K562 (cell line): Measurements from ENCODE around the gene GPRC5B. TPM values are rescaled to one million over a fixed set of nuclear protein-coding genes. Genes with fewer than 3 reads are reported as not detected.
A peak's percentile ranks its signal among the peaks of the same experiment; 100 is the strongest.

Source experiments
- ATAC-seq: fragments of 200-7000 bp; cut with Tn5 transposase; 3 replicates; pipeline ENCODE4 v1.9.1; 2020; ENCODE audit warnings: moderate library complexity
- BruUV-seq: library from RNA; stranded (reverse); fragments of 400-500 nt; replicated peaks from 2 replicates; lab custom pipeline; 2021; lab: Mats Ljungman, UMichigan
- CTCF ChIA-PET: fragments of 300-600 bp; formaldehyde crosslinking; extraction: SDS; loops from one replicate; lab custom pipeline; 2021; ENCODE audit warnings: low intra/inter-chr PET ratio; lab: Yijun Ruan, JAX
- POLR2A ChIA-PET: fragments of 300-600, 350-650 bp; sonication (Branson Sonifier 250); formaldehyde crosslinking; extraction: SDS; loops from one replicate; lab custom pipeline; 2021; ENCODE audit warnings: antibody characterized with exemption, inconsistent platforms; lab: Yijun Ruan, JAX
- DNase-seq, 4 experiments: peaks; one replicate each; pipeline versions ENCODE4 v3.0.0 to v3.0.0-alpha.2; 2011 to 2018; ENCODE audit warnings: low spot score in 3 of 4, mixed read lengths in 3 of 4; ENCODE audit errors: extremely low read depth in 1 of 4
- FAIRE-seq: peaks from 2 replicates; lab custom pipeline; 2011; peaks lifted over from hg19 to GRCh38; lab: Jason Lieb, UNC
- H2AFZ ChIP-seq: 2 replicates; pipeline ENCODE4 v1.6.0; 2011; ENCODE audit warnings: low read depth, low read length, control low read depth, inconsistent platforms
- H3K27ac ChIP-seq: fragments of 200-600 bp; 3 replicates; pipeline ENCODE4 v1.8.0; 2011; ENCODE audit warnings: low read depth, mild to moderate bottlenecking, control low read depth, inconsistent platforms, low read length, moderate library complexity, mixed read lengths; ENCODE audit errors: extremely low read depth
- H3K27me3 ChIP-seq, 2 experiments: fragments of 300-600 bp in 1 of 2; 2 replicates in 1 of 2; 3 replicates in 1 of 2; pipeline versions ENCODE4 v1.6.0 to v1.8.0; 2011; ENCODE audit warnings: inconsistent platforms in 2 of 2, low read length in 2 of 2, mild to moderate bottlenecking in 1 of 2, mixed read lengths in 1 of 2, moderate library complexity in 1 of 2; ENCODE audit not compliant: control insufficient read depth in 2 of 2, insufficient read depth in 2 of 2
- H3K36me3 ChIP-seq: fragments of 300-600 bp; 3 replicates; pipeline ENCODE4 v1.8.0; 2011; ENCODE audit warnings: mild to moderate bottlenecking, low read length, inconsistent platforms; ENCODE audit not compliant: control insufficient read depth, insufficient read depth
- H3K4me1 ChIP-seq, 2 experiments: fragments of 200-600 bp in 1 of 2; replicated peaks in 1 of 2; 2 replicates in 1 of 2; 3 replicates in 1 of 2; pipeline versions ENCODE4 v1.5.1 to v1.8.0; 2011; ENCODE audit warnings: inconsistent platforms in 2 of 2, low read length in 2 of 2, mild to moderate bottlenecking in 1 of 2, mixed read lengths in 1 of 2, moderate library complexity in 1 of 2; ENCODE audit not compliant: control insufficient read depth in 2 of 2, insufficient read depth in 2 of 2
- H3K4me2 ChIP-seq: 2 replicates; pipeline ENCODE4 v1.6.1; 2011; ENCODE audit warnings: low read length, control low read depth, inconsistent platforms, mixed read lengths; ENCODE audit not compliant: insufficient read depth
- H3K4me3 ChIP-seq: fragments of 200-600 bp; sonication (generic), shearing (Covaris generic); 2 replicates; pipeline ENCODE4 v1.5.1; 2016; ENCODE audit warnings: control low read depth, inconsistent platforms
- H3K79me2 ChIP-seq: fragments of 200-600 bp; 3 replicates; pipeline ENCODE4 v1.8.0; 2011; ENCODE audit warnings: low read length, inconsistent platforms; ENCODE audit not compliant: control insufficient read depth, insufficient read depth
- H3K9ac ChIP-seq, 2 experiments: 2 replicates each; pipeline versions ENCODE4 v1.6.0 to v1.6.1; 2011; ENCODE audit warnings: low read depth in 2 of 2, low read length in 2 of 2, control low read depth in 1 of 2, inconsistent platforms in 1 of 2, mild to moderate bottlenecking in 1 of 2, mixed read lengths in 1 of 2; ENCODE audit not compliant: insufficient read depth in 1 of 2
- H3K9me1 ChIP-seq: one replicate; pipeline ENCODE4 v1.6.0; 2011; ENCODE audit warnings: inconsistent platforms, mild to moderate bottlenecking, low read length, moderate library complexity; ENCODE audit not compliant: control insufficient read depth, insufficient read depth
- H3K9me3 ChIP-seq: replicated peaks from 2 replicates; pipeline ENCODE4 v1.5.1; 2011; ENCODE audit warnings: low read depth, low read length, inconsistent platforms; ENCODE audit not compliant: control insufficient read depth, insufficient read depth
- H4K20me1 ChIP-seq: replicated peaks from 2 replicates; pipeline ENCODE4 v1.6.1; 2011; ENCODE audit warnings: low read length, inconsistent platforms, mixed read lengths; ENCODE audit not compliant: control insufficient read depth, insufficient read depth
- CBX3 ChIP-seq, 2 experiments: IDR thresholded peaks; 1 replicate in 1 of 2; 2 replicates in 1 of 2; pipeline ENCODE4 v1.6.1; 2012; ENCODE audit warnings: inconsistent platforms in 2 of 2, low read length in 2 of 2, borderline replicate concordance in 1 of 2, control low read depth in 1 of 2
- CHD4 ChIP-seq: fragments of 200-600 bp; sonication (generic); IDR thresholded peaks from 3 replicates; pipeline ENCODE4 v1.6.1; 2012; ENCODE audit warnings: low read depth, mild to moderate bottlenecking, mixed read lengths, low read length, inconsistent platforms; ENCODE audit not compliant: insufficient read depth, insufficient replicate concordance, poor library complexity, severe bottlenecking
- EP400 ChIP-seq: fragments of 450-650 bp; IDR thresholded peaks from 2 replicates; pipeline ENCODE4 v1.6.1; 2017; ENCODE audit warnings: antibody characterized with exemption, mild to moderate bottlenecking, moderate library complexity
- ERF ChIP-seq: fragments of 450-650 bp; formaldehyde crosslinking; IDR thresholded peaks from 2 replicates; pipeline ENCODE4 v1.4.0; 2020; ENCODE audit warnings: mild to moderate bottlenecking, mixed read lengths
- HDAC1 ChIP-seq, 2 experiments: fragments of 450-650 bp; IDR thresholded peaks; 2 replicates each; pipeline ENCODE4 v1.6.1; 2016 to 2017; ENCODE audit warnings: inconsistent platforms in 1 of 2, mild to moderate bottlenecking in 1 of 2, moderate library complexity in 1 of 2
- HDAC3 ChIP-seq: fragments of 450-650 bp; IDR thresholded peaks from 2 replicates; pipeline ENCODE4 v1.6.1; 2018; ENCODE audit warnings: borderline replicate concordance, mild to moderate bottlenecking, moderate library complexity; ENCODE audit not compliant: partially characterized antibody
- HSF4 ChIP-seq: fragments of 250-450 bp; sonication (Bioruptor Pico); IDR thresholded peaks from 2 replicates; pipeline ENCODE4 v2.1.2; 2022; ENCODE audit warnings: mild to moderate bottlenecking, moderate library complexity, borderline replicate concordance
- MAFF ChIP-seq: IDR thresholded peaks from 2 replicates; pipeline ENCODE4 v1.6.1; 2012; ENCODE audit warnings: low read length, improper control_type of control experiment
- MBD2 ChIP-seq: sonication (generic); IDR thresholded peaks from 2 replicates; pipeline ENCODE4 v1.6.1; 2016; ENCODE audit warnings: low read depth, borderline replicate concordance
- MCM5 ChIP-seq: fragments of 450-650 bp; IDR thresholded peaks from 2 replicates; pipeline ENCODE4 v1.6.1; 2016; ENCODE audit warnings: low read depth
- NONO ChIP-seq, 2 experiments: fragments of 200-400 bp in 1 of 2; fragments of 450-650 bp in 1 of 2; formaldehyde crosslinking in 1 of 2; IDR thresholded peaks; 2 replicates each; pipeline ENCODE4 v1.6.1; 2017; ENCODE audit warnings: low read depth in 2 of 2, mild to moderate bottlenecking in 2 of 2, moderate library complexity in 2 of 2, low read length in 1 of 2
- RBM17 ChIP-seq: fragments of 200-400 bp; formaldehyde crosslinking; IDR thresholded peaks from 2 replicates; pipeline ENCODE4 v1.6.1; 2017; ENCODE audit warnings: low read depth, mild to moderate bottlenecking, low read length, borderline replicate concordance
- SLC30A9 ChIP-seq: fragments of 250-450 bp; sonication (Bioruptor Pico); IDR thresholded peaks from 2 replicates; pipeline ENCODE4 v1.8.0; 2022; ENCODE audit warnings: mild to moderate bottlenecking, moderate library complexity
- TGIF2 ChIP-seq: sonication (generic); formaldehyde crosslinking; IDR thresholded peaks from 2 replicates; pipeline ENCODE4 v1.8.1; 2022; ENCODE audit warnings: mild to moderate bottlenecking, missing genetic modification reagents, moderate library complexity
- VEZF1 ChIP-seq: fragments of 200-800 bp; sonication (Bioruptor generic); IDR thresholded peaks from 2 replicates; pipeline ENCODE4 v1.6.1; 2017; ENCODE audit warnings: missing genetic modification characterization, missing compliant biosample characterization
- ZBTB49 ChIP-seq: sonication (generic); formaldehyde crosslinking; IDR thresholded peaks from 2 replicates; pipeline ENCODE4 v1.8.0; 2022; ENCODE audit warnings: missing genetic modification reagents, mild to moderate bottlenecking, borderline replicate concordance
- ZNF175 ChIP-seq: fragments of 200-800 bp; sonication (Bioruptor generic); IDR thresholded peaks from 2 replicates; pipeline ENCODE4 v1.6.1; 2016; ENCODE audit warnings: low read depth, mild to moderate bottlenecking, missing genetic modification characterization, missing compliant biosample characterization
- WGBS: fragments of 100-300 bp; shearing (Covaris generic); methylation state at CpG from one replicate; pipeline ENCODE4 v1.1.6; 2016; ENCODE audit warnings: low coverage, mixed read lengths; ENCODE audit not compliant: insufficient coverage; ENCODE audit errors: missing lambda C conversion rate; 5-methylcytosine and 5-hydroxymethylcytosine counted together
- in situ Hi-C: fragments of 300-500 bp; cut with MboI; formaldehyde crosslinking; loops from 4 replicates; pipeline ENCODE4 v1.15.0; 2018; ENCODE audit warnings: inconsistent platforms, mixed read lengths
- intact Hi-C: fragments of 100-400 bp; cut with micrococcal nuclease; formaldehyde crosslinking; loops from 2 replicates; pipeline ENCODE4 v1.14.2; 2022
- polyA plus RNA-seq, 8 experiments: library from polyadenylated mRNA; depleted of rRNA in 4 of 8; stranded (reverse) in 5 of 8; unstranded in 3 of 8; fragments of >200 nt; fragmentation: Nextera tagmentation in 2 of 8; fragmentation: Illumina TruSeq in 1 of 8; extraction: Ambion mirVana in 2 of 8; extraction: Trizol in 1 of 8; gene quantifications; 2 replicates each; pipeline versions ENCODE4 v1.2.1 to v1.2.3, GENCODE V29; 2011 to 2014; ENCODE audit warnings: inconsistent platforms in 1 of 8, missing spikeins in 1 of 8
- total RNA-seq, 7 experiments: library from RNA; depleted of rRNA in 6 of 7; stranded (reverse); fragments of >200 nt in 6 of 7; fragmentation: Illumina TruSeq in 2 of 7; extraction: Trizol in 2 of 7; gene quantifications; 2 replicates each; pipeline versions ENCODE4 v1.2.1 to v1.2.3, GENCODE V29; 2011 to 2021; ENCODE audit warnings: low replicate concordance in 1 of 7

GPRC5B gene
- total and polyA plus RNA-seq, 9 of the 15 experiments (the other 6 are each of a cell fraction or from before 2014, with no cell fraction given): 0.65 to 5.5 (median 1.3) TPM

- TF ChIP-seq VEZF1: 0 out of 2 replicates have a peak, but pooled peaks have one; percentile 23
- no peak for TF ChIP-seq HDAC1 (IDR thresholded peaks at IDR 0.05)
- TF ChIP-seq EP400: no peak
- TF ChIP-seq ZNF175 (CRISPR knock-in tag): no peak
- TF ChIP-seq CBX3 (IDR thresholded peaks at IDR 0.05; ENCODE audit: borderline replicate concordance in 1 of 2, low read length in 2 of 2): no peak
Observed at GRCh38 chr16:19883296-19883965, 1.2 kb downstream of the GPRC5B start (continued).

GRCh38 chr16:19882646-19883045 is 2.0 kb downstream of the GPRC5B start:
- no peaks in the 10 kb centered on the region for H3K9me1 ChIP-seq
- intact Hi-C loops: loop anchor here (5.0 to 10.0 kb wide), 2 partner anchors 160 to 498 kb away; no protein-coding TSS in a partner anchor
- ATAC-seq (no peak), FAIRE-seq (no peak), DNase-seq (no peak)
- no peak overlapping the region for H3K27ac ChIP-seq
- H2AFZ ChIP-seq: no peak overlapping the region
- no peaks in the 10 kb centered on the region for H3K9me3 ChIP-seq
- H3K36me3 ChIP-seq: no peaks in the 10 kb centered on the region
- in situ Hi-C loops: loop anchor here (25.0 kb wide), 1 partner anchor 495 kb away; no protein-coding TSS in a partner anchor
- H4K20me1 ChIP-seq: peaks cover 9% of the 10 kb centered on the region
- H3K27me3 ChIP-seq: peaks cover 0 to 32% of the 10 kb centered on the region in 2 experiments; a peak in 3 of 5 replicates
- peaks cover 3 to 25% of the 10 kb centered on the region in 2 experiments; a peak in 3 of 5 replicates for H3K4me1 ChIP-seq
- H3K9ac ChIP-seq: no peak overlapping the region
- no peak overlapping the region for H3K4me3 ChIP-seq
- ChIA-PET POLR2A (no interaction called here), CTCF (no interaction called here)
- no TSS peak for BruUV-seq
- no peaks in the 10 kb centered on the region for H3K79me2 ChIP-seq
- no peak overlapping the region for H3K4me2 ChIP-seq
- WGBS: 46% methylated on average over 3 of the region's 3 CpGs
- no peak for TF ChIP-seq NONO (IDR thresholded peaks at IDR 0.05; ENCODE audit: low read depth in 2 of 2, low read length in 1 of 2)
- TF ChIP-seq ERF (CRISPR knock-in tag): no peak
- TF ChIP-seq MAFF: no peak
- TF ChIP-seq ZBTB49: no peak
- no peak for TF ChIP-seq MBD2
- no peak for TF ChIP-seq SLC30A9
- no peak for TF ChIP-seq MCM5
- TF ChIP-seq HDAC3: no peak
- TF ChIP-seq CHD4: no peak
- no peak for TF ChIP-seq HSF4 (CRISPR knock-in tag)
- no peak for TF ChIP-seq RBM17
- no peak for TF ChIP-seq TGIF2 (CRISPR knock-in tag)
